ENCODE data around the gene FMOD.

Gene FMOD

DNA sequence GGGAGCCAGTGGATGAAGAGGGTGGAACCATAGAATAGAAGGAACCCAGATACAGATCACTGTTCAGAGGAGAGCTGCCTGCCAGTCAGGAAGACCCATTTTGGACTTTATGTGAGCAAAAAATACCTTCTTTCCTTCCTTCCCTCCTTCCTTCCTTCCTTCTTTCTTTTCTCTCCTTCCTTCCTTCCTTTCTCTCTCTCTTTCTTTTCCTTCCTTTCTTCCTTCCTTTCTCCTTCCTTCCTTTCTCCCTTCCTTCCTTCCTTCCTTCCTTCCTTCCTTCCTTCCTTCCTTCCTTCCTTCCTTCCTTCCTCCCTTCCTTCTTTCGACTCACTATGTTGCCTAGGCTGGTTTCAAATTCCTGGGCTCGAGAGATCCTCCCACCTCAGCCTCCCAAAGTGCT is 22.1 kb upstream of the FMOD start:
- peaks cover 6% of the 10 kb centered on the region for H3K9me3 Mint-ChIP-seq
- H3K36me3 Mint-ChIP-seq (ENCODE audit: low read depth), result no peaks in the 10 kb centered on the region
- H3K4me3 Mint-ChIP-seq, result no peak overlapping the region
- no peak for TF ChIP-seq CTCF (IDR thresholded peaks at IDR 0.05; ENCODE audit: unreplicated experiment in 3 of 3)
- peaks cover 22% of the 10 kb centered on the region for H3K4me1 Mint-ChIP-seq
- H3K27ac Mint-ChIP-seq, result peak overlapping the region in 1 of 3 experiments; percentile 61
- H3K27me3 Mint-ChIP-seq (ENCODE audit: low read depth), result peaks cover 19% of the 10 kb centered on the region

- Mint-ChIP-seq H3K9me3 (no peaks in the 10 kb centered on the region), H3K4me1 (peaks cover 22% of the 10 kb centered on the region), H3K27me3 (ENCODE audit: low read depth) (peaks cover 25% of the 10 kb centered on the region), H3K27ac (peak overlapping the region in 1 of 3 experiments; percentile 44), H3K36me3 (ENCODE audit: low read depth) (no peaks in the 10 kb centered on the region), H3K4me3 (no peak overlapping the region)
- TF ChIP-seq CTCF (IDR thresholded peaks at IDR 0.05; ENCODE audit: unreplicated experiment in 3 of 3), result no peak
These were observed 20.4 kb upstream of the FMOD start for GRCh38 chr1:203371288-203371687.

DNA sequence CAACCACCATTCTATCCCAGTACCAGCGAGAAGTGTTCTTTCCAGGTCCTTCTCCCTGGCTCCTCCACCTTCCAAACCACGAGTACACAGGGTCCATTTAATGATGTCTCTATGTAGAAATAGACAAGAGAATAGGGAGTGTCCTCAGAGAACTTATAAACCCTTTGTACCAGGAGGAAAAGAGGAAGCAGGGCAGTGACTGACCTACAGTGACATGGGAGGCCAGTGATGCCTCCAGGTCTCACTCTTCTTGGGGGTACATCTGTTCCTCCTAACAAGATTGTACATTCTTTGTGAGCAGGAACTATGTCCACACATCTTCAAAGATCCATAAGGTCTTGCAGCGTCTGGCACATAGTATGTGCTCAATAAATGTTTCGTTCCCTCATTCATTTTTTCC is 18.7 kb upstream of the FMOD start:
- peaks cover 21% of the 10 kb centered on the region for H3K4me1 Mint-ChIP-seq
- H3K27ac Mint-ChIP-seq, result peak overlapping the region; percentile 21 to 50 (median 25)
- H3K9me3 Mint-ChIP-seq, result no peaks in the 10 kb centered on the region
- H3K4me3 Mint-ChIP-seq, result no peak overlapping the region
- H3K27me3 Mint-ChIP-seq (ENCODE audit: low read depth), result peaks cover 25% of the 10 kb centered on the region
- no peak for TF ChIP-seq CTCF (IDR thresholded peaks at IDR 0.05; ENCODE audit: unreplicated experiment in 3 of 3)
- H3K36me3 Mint-ChIP-seq (ENCODE audit: low read depth), result no peaks in the 10 kb centered on the region

- H3K27me3 Mint-ChIP-seq (ENCODE audit: low read depth), result peaks cover 28% of the 10 kb centered on the region
- peaks cover 19% of the 10 kb centered on the region for H3K4me1 Mint-ChIP-seq
- H3K36me3 Mint-ChIP-seq (ENCODE audit: low read depth), result no peaks in the 10 kb centered on the region
- H3K9me3 Mint-ChIP-seq, result no peaks in the 10 kb centered on the region
- H3K4me3 Mint-ChIP-seq, result no peak overlapping the region
- H3K27ac Mint-ChIP-seq, result peak overlapping the region; percentile 21 to 50 (median 25)
- TF ChIP-seq CTCF (IDR thresholded peaks at IDR 0.05; ENCODE audit: unreplicated experiment in 3 of 3), result no peak
These were observed 17.9 kb upstream of the FMOD start for GRCh38 chr1:203368624-203369451.

- no peak for TF ChIP-seq CTCF (IDR thresholded peaks at IDR 0.05; ENCODE audit: unreplicated experiment in 3 of 3)
- Mint-ChIP-seq H3K36me3 (ENCODE audit: low read depth) (no peaks in the 10 kb centered on the region), H3K27me3 (ENCODE audit: low read depth) (peaks cover 29% of the 10 kb centered on the region), H3K9me3 (no peaks in the 10 kb centered on the region), H3K4me1 (peaks cover 17% of the 10 kb centered on the region), H3K27ac (no peak overlapping the region), H3K4me3 (no peak overlapping the region)
These were observed 16.1 kb upstream of the FMOD start for GRCh38 chr1:203367057-203367456.

DNA sequence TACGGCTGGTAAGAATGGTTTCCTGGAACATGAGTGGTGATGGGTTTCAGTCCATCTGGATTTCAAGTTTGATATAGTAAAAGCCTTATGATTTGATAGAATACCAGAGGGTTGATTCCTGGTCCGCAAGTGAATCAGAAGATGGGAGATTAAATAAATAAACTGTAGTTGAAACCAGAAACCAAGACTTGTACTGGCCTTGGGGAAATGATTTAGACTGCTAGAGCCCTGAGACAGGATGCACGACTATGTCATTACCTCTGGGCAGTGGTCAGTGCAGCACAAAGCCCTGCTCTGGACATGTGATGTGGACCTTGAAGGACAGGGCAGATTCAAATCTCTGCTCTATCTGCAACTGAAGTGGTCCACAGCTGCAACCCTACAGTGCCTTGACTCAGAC is 15.6 kb upstream of the FMOD start:
- H3K9me3 Mint-ChIP-seq, result no peaks in the 10 kb centered on the region
- H3K4me3 Mint-ChIP-seq, result no peak overlapping the region
- TF ChIP-seq CTCF (IDR thresholded peaks at IDR 0.05; ENCODE audit: unreplicated experiment in 3 of 3), result no peak
- H3K4me1 Mint-ChIP-seq, result peaks cover 19% of the 10 kb centered on the region
- H3K36me3 Mint-ChIP-seq (ENCODE audit: low read depth), result no peaks in the 10 kb centered on the region
- peaks cover 25% of the 10 kb centered on the region for H3K27me3 Mint-ChIP-seq (ENCODE audit: low read depth)
- H3K27ac Mint-ChIP-seq, result no peak overlapping the region

All from nephron (organoid).